OCI-LY7 (cell line): Measurements from ENCODE around the gene COL13A1. TPM values are rescaled to one million over a fixed set of nuclear protein-coding genes. Genes with fewer than 3 reads are reported as not detected.

Source experiments
- BruUV-seq: library from RNA; stranded (reverse); fragments of 400-500 nt; replicated peaks from 2 replicates; lab custom pipeline; 2021; lab: Mats Ljungman, UMichigan
- CTCF ChIA-PET: fragments of 300-600 bp; sonication (Branson Sonifier 250); formaldehyde crosslinking; loops from one replicate; lab custom pipeline; 2022; ENCODE audit warnings: antibody characterized with exemption; ENCODE audit not compliant: unreplicated experiment; lab: Charles Lee
- POLR2A ChIA-PET: fragments of 300-600 bp; sonication (Branson Sonifier 250); formaldehyde crosslinking; loops from one replicate; lab custom pipeline; 2022; ENCODE audit warnings: antibody characterized with exemption; lab: Charles Lee
- DNase-seq: peaks from one replicate; pipeline ENCODE4 v3.0.0-alpha.2; 2015; ENCODE audit warnings: low spot score
- H2AFZ ChIP-seq: fragments of 200-600 bp; sonication (generic), shearing (Covaris generic); 2 replicates; pipeline ENCODE4 v1.6.1; 2014; ENCODE audit warnings: mild to moderate bottlenecking, antibody characterized with exemption, low read length, moderate library complexity
- H3K27ac ChIP-seq: fragments of 200-600 bp; sonication (generic); 2 replicates; pipeline ENCODE4 v1.5.1; 2014; ENCODE audit warnings: mixed run types, low read depth, mild to moderate bottlenecking, moderate library complexity, low read length, inconsistent platforms; ENCODE audit not compliant: poor library complexity, severe bottlenecking
- H3K36me3 ChIP-seq: fragments of 200-600 bp; sonication (generic); 2 replicates; pipeline ENCODE4 v1.6.1; 2014; ENCODE audit warnings: mild to moderate bottlenecking, antibody characterized with exemption, low read length, moderate library complexity, mixed read lengths; ENCODE audit not compliant: insufficient read depth
- H3K4me1 ChIP-seq: fragments of 200-600 bp; sonication (generic); 2 replicates; pipeline ENCODE4 v1.5.1; 2014; ENCODE audit warnings: mild to moderate bottlenecking, low read length; ENCODE audit not compliant: insufficient read depth, poor library complexity, severe bottlenecking
- H3K4me2 ChIP-seq: fragments of 200-600 bp; sonication (generic); 2 replicates; pipeline ENCODE4 v1.6.1; 2014; ENCODE audit warnings: mild to moderate bottlenecking, low read length
- H3K4me3 ChIP-seq: fragments of 200-600 bp; sonication (generic); 2 replicates; pipeline ENCODE4 v1.5.1; 2014; ENCODE audit warnings: mild to moderate bottlenecking, low read depth, low read length; ENCODE audit not compliant: poor library complexity, severe bottlenecking
- H3K79me2 ChIP-seq: fragments of 200-600 bp; sonication (generic); 2 replicates; pipeline ENCODE4 v1.6.1; 2016; ENCODE audit warnings: low read depth, mild to moderate bottlenecking, low read length, moderate library complexity, mixed read lengths; ENCODE audit not compliant: insufficient read depth
- H3K9me2 ChIP-seq: fragments of 200-600 bp; sonication (generic); 2 replicates; pipeline ENCODE4 v1.6.1; 2016; ENCODE audit warnings: mild to moderate bottlenecking, low read length, mixed read lengths; ENCODE audit not compliant: insufficient read depth
- H3K9me3 ChIP-seq: fragments of 200-600 bp; sonication (generic); 2 replicates; pipeline ENCODE4 v1.6.1; 2014; ENCODE audit warnings: mild to moderate bottlenecking, mixed run types, low read length, mixed read lengths
- H4K20me1 ChIP-seq: fragments of 200-600 bp; sonication (generic); 2 replicates; pipeline ENCODE4 v1.6.1; 2014; ENCODE audit warnings: mild to moderate bottlenecking, antibody characterized with exemption, low read length, moderate library complexity, mixed read lengths; ENCODE audit not compliant: insufficient read depth
- CTCF ChIP-seq: fragments of 200-600 bp; sonication (generic); conservative IDR thresholded peaks from 2 replicates; pipeline ENCODE4 v1.5.1; 2014; ENCODE audit warnings: mild to moderate bottlenecking, antibody characterized with exemption, low read length, moderate library complexity, mixed read lengths
- EZH2phosphoT487 ChIP-seq: fragments of 200-600 bp; sonication (generic); IDR thresholded peaks from 2 replicates; pipeline ENCODE4 v1.6.1; 2018; ENCODE audit warnings: low read depth, borderline replicate concordance, mild to moderate bottlenecking, mixed run types, antibody characterized with exemption, low read length, moderate library complexity, mixed read lengths
- intact Hi-C: fragments of 100-400 bp; cut with micrococcal nuclease; formaldehyde crosslinking; loops from one replicate; pipeline ENCODE4 v1.10.0; 2022; ENCODE audit not compliant: unreplicated experiment
- total RNA-seq, 2 experiments: library from RNA; depleted of rRNA in 1 of 2; stranded (reverse); fragments of >200 nt in 1 of 2; shearing (Covaris generic) in 1 of 2; gene quantifications; 2 replicates each; pipeline ENCODE4 v1.2.3, GENCODE V29; 2014 to 2022

Gene COL13A1
- total RNA-seq, 2 experiments from 2014 or later: 0.06 TPM; not detected in 1

- Histone ChIP-seq H3K4me2 (no peak overlapping the region), H3K4me3 (no peak overlapping the region), H2AFZ (no peak overlapping the region), H3K9me2 (no peaks in the 10 kb centered on the region), H3K9me3 (no peaks in the 10 kb centered on the region), H4K20me1 (no peaks in the 10 kb centered on the region), H3K4me1 (no peaks in the 10 kb centered on the region), H3K79me2 (no peaks in the 10 kb centered on the region), H3K36me3 (no peaks in the 10 kb centered on the region), H3K27ac (no peak overlapping the region)
- intact Hi-C loops: no loop called here
- no peak for DNase-seq
- BruUV-seq: no TSS peak
- CTCF ChIA-PET: no interaction called here
- no peak for TF ChIP-seq CTCF
- no peak for TF ChIP-seq EZH2phosphoT487
- POLR2A ChIA-PET: no interaction called here
These were observed 140.0 kb downstream of the COL13A1 start for GRCh38 chr10:69941730-69942129.

DNA sequence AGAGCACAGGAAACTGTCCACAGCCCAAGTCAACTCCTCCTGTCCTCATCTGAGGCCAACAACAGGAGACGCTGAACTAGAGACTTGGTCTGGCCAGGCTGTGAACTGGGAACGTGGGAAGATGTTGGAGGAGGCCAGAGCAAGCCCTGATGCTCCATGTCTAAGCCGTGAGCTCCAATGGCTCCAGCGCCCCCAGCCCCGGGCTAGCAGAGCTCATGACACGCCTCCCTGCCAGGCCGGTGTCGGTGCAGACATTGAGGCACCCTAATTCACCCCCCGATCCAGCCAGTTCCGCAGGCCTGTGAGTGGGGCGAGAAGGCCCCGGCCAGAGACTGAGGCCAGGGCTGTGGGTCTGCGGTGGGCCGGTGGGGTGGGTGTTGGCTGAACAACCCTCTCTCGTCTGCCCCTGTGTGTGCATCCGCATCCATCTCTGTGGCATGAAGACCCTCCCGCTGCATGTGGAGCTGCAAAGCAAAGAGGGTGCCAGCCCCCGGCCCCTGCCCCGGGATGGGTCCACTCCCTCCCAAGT is 141.7 kb downstream of the COL13A1 start:
- H3K4me3 ChIP-seq: no peak overlapping the region
- H3K36me3 ChIP-seq: no peaks in the 10 kb centered on the region
- POLR2A ChIA-PET: no interaction called here
- no peak overlapping the region for H2AFZ ChIP-seq
- no peaks in the 10 kb centered on the region for H3K4me1 ChIP-seq
- H3K4me2 ChIP-seq: no peak overlapping the region
- H3K9me2 ChIP-seq: no peaks in the 10 kb centered on the region
- H3K27ac ChIP-seq: no peak overlapping the region
- no peak for DNase-seq
- H3K9me3 ChIP-seq: no peaks in the 10 kb centered on the region
- no peaks in the 10 kb centered on the region for H4K20me1 ChIP-seq
- no peak for TF ChIP-seq EZH2phosphoT487
- no peak for TF ChIP-seq CTCF
- CTCF ChIA-PET: no interaction called here
- no peaks in the 10 kb centered on the region for H3K79me2 ChIP-seq
- intact Hi-C loops: no loop called here
- BruUV-seq: no TSS peak

GRCh38 chr10:69944761-69945160 is 143.1 kb downstream of the COL13A1 start:
- CTCF ChIA-PET: interaction anchor here (1.1 kb wide), 1 partner anchor 31 kb away, joined by 5 read pairs; no protein-coding TSS in a partner anchor
- Histone ChIP-seq H4K20me1 (no peaks in the 10 kb centered on the region), H3K4me1 (no peaks in the 10 kb centered on the region), H3K9me3 (no peaks in the 10 kb centered on the region), H3K4me2 (no peak overlapping the region), H3K4me3 (no peak overlapping the region), H2AFZ (no peak overlapping the region), H3K36me3 (no peaks in the 10 kb centered on the region), H3K9me2 (no peaks in the 10 kb centered on the region), H3K27ac (no peak overlapping the region), H3K79me2 (no peaks in the 10 kb centered on the region)
- BruUV-seq: no TSS peak
- TF ChIP-seq CTCF: no peak
- TF ChIP-seq EZH2phosphoT487: no peak
- intact Hi-C loops: no loop called here
- DNase-seq: no peak
- POLR2A ChIA-PET: no interaction called here
